Neural cell (in vitro differentiated cells): ENCODE measurements around the gene GALNT11.

Experiments
- CTCF ChIP-seq: fragments of 450-650 bp; IDR thresholded peaks from 2 replicates; pipeline ENCODE4 v1.5.1; 2014; ENCODE audit warnings: antibody characterized with exemption, mild to moderate bottlenecking, moderate library complexity; ENCODE audit not compliant: poor library complexity, severe bottlenecking
- EP300 ChIP-seq: fragments of 450-650 bp; conservative IDR thresholded peaks from 2 replicates; pipeline ENCODE4 v1.6.1; 2014; ENCODE audit warnings: antibody characterized with exemption, mild to moderate bottlenecking, moderate library complexity; ENCODE audit not compliant: poor library complexity, severe bottlenecking
- EZH2 ChIP-seq: fragments of 200-600, 300-800 bp; shearing (Covaris generic), sonication (generic); IDR thresholded peaks from 2 replicates; pipeline ENCODE4 v1.6.1; 2014; ENCODE audit warnings: antibody characterized with exemption, low read length, borderline replicate concordance, mild to moderate bottlenecking; ENCODE audit not compliant: insufficient read depth, poor library complexity, severe bottlenecking
- MXI1 ChIP-seq: fragments of 450-650 bp; conservative IDR thresholded peaks from 2 replicates; pipeline ENCODE4 v1.6.1; 2014; ENCODE audit warnings: antibody characterized with exemption, mild to moderate bottlenecking; ENCODE audit not compliant: poor library complexity, severe bottlenecking
- POLR2AphosphoS5 ChIP-seq: IDR thresholded peaks from 2 replicates; pipeline ENCODE4 v1.6.1; 2012
- RAD21 ChIP-seq: fragments of 450-650 bp; conservative IDR thresholded peaks from 2 replicates; pipeline ENCODE4 v1.6.1; 2014; ENCODE audit warnings: antibody characterized with exemption, mild to moderate bottlenecking, moderate library complexity
- REST ChIP-seq: IDR thresholded peaks from 2 replicates; pipeline ENCODE4 v1.6.1; 2012; ENCODE audit warnings: borderline replicate concordance
- SMC3 ChIP-seq: fragments of 450-650 bp; conservative IDR thresholded peaks from 2 replicates; pipeline ENCODE4 v1.6.1; 2014; ENCODE audit warnings: antibody characterized with exemption, mild to moderate bottlenecking, moderate library complexity; ENCODE audit not compliant: poor library complexity
- TAF1 ChIP-seq: IDR thresholded peaks from 2 replicates; pipeline ENCODE4 v1.6.1; 2012; ENCODE audit warnings: low read depth

GRCh38 chr7:152120776-152121175, 95.3 kb downstream of the GALNT11 start:
- TF ChIP-seq POLR2AphosphoS5 (no peak), MXI1 (no peak), TAF1 (no peak), REST (no peak), CTCF (no peak), EP300 (no peak), EZH2 (no peak), SMC3 (no peak), RAD21 (no peak)
